ENCODE results near the gene CIROP. TPM values are rescaled to one million over a fixed set of nuclear protein-coding genes. Genes with fewer than 3 reads are reported as not detected.

Gene CIROP
- total and polyA plus RNA-seq, 2 experiments from 2014 or later = not detected

DNA sequence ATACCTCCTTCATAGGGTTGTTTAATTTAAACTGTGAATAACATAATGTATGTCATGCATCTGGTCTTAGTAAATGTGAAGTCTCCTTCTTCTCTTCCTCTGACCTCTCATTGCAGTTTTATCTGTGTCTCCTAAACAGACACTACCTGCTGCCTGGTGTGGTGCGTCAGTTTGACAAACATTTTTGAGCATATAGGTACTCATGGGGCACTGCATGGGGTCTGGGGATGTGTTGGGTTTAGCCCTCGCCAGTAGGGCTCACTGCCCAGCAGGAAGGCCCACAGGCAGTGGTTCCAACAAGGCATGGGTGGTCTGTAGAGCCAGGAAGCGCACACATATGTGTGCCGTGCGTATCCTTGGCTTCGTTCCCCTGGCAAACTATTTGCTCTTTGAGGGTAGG lies 17.3 kb upstream of the CIROP start:
- Histone ChIP-seq H3K4me2 (no peak overlapping the region), H3K27me3 (no peaks in the 10 kb centered on the region), H3K9me2 (replicated peaks; ENCODE audit: insufficient read depth) (no peaks in the 10 kb centered on the region), H3K4me3 (no peak overlapping the region), H3K9me3 (ENCODE audit: low read depth) (no peaks in the 10 kb centered on the region), H3K4me1 (ENCODE audit: insufficient read depth) (peaks cover 10% of the 10 kb centered on the region), H3K79me2 (no peaks in the 10 kb centered on the region), H3K27ac (peak overlapping the region; percentile 78), H2AFZ (no peak overlapping the region), H4K20me1 (ENCODE audit: insufficient read depth, poor library complexity, severe bottlenecking) (no peaks in the 10 kb centered on the region), H3K36me3 (replicated peaks; ENCODE audit: insufficient read depth, low read depth) (no peaks in the 10 kb centered on the region)
- no peak for TF ChIP-seq EZH2 (IDR thresholded peaks at IDR 0.05; ENCODE audit: borderline replicate concordance)
- TF ChIP-seq EZH2phosphoT487 (IDR thresholded peaks at IDR 0.05; ENCODE audit: low read depth, severe bottlenecking, unreplicated experiment) = no peak
- TF ChIP-seq, protein P1, sequence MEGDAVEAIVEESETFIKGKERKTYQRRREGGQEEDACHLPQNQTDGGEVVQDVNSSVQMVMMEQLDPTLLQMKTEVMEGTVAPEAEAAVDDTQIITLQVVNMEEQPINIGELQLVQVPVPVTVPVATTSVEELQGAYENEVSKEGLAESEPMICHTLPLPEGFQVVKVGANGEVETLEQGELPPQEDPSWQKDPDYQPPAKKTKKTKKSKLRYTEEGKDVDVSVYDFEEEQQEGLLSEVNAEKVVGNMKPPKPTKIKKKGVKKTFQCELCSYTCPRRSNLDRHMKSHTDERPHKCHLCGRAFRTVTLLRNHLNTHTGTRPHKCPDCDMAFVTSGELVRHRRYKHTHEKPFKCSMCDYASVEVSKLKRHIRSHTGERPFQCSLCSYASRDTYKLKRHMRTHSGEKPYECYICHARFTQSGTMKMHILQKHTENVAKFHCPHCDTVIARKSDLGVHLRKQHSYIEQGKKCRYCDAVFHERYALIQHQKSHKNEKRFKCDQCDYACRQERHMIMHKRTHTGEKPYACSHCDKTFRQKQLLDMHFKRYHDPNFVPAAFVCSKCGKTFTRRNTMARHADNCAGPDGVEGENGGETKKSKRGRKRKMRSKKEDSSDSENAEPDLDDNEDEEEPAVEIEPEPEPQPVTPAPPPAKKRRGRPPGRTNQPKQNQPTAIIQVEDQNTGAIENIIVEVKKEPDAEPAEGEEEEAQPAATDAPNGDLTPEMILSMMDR (IDR thresholded peaks at IDR 0.05; ENCODE audit: poor library complexity) = no peak
- WGBS (ENCODE audit: low lambda C conversion rate, missing lambda C conversion rate) = 81% methylated on average over 6 of the region's 6 CpGs
- no peak for DNase-seq (ENCODE audit: low spot score)

DNA sequence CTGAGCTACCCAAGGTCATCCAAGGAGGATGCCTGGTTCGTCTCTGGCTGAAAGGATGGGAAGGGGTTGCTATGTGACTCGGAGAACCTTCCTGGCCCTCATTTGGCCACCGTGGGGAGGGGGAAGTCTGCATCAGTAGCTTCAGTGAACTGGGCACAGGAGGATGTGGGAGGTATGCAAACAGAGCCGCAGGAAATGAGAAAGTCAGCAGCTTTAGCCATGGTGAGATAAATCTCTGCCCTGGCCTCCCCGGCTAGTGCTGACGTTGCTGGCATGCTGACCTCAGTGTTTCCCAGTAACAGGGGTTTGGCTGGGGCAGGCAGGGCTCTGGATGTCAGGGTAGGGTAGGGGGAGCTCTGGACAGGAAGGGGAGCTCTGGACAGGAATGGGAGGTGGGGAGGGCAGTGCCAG lies 16.6 kb upstream of the CIROP start:
- H3K4me1 ChIP-seq (ENCODE audit: insufficient read depth) = peaks cover 10% of the 10 kb centered on the region
- WGBS (ENCODE audit: low lambda C conversion rate, missing lambda C conversion rate) = 42% methylated on average over 6 of the region's 6 CpGs
- no peak for TF ChIP-seq EZH2 (IDR thresholded peaks at IDR 0.05; ENCODE audit: borderline replicate concordance)
- H2AFZ ChIP-seq = no peak overlapping the region
- H3K79me2 ChIP-seq = no peaks in the 10 kb centered on the region
- no peaks in the 10 kb centered on the region for H3K27me3 ChIP-seq
- H3K9me2 ChIP-seq (replicated peaks; ENCODE audit: insufficient read depth) = no peaks in the 10 kb centered on the region
- H3K4me3 ChIP-seq = no peak overlapping the region
- peak; percentile 70 for DNase-seq (ENCODE audit: low spot score)
- H3K9me3 ChIP-seq (ENCODE audit: low read depth) = no peaks in the 10 kb centered on the region
- H4K20me1 ChIP-seq (ENCODE audit: insufficient read depth, poor library complexity, severe bottlenecking) = no peaks in the 10 kb centered on the region
- H3K36me3 ChIP-seq (replicated peaks; ENCODE audit: insufficient read depth, low read depth) = no peaks in the 10 kb centered on the region
- H3K27ac ChIP-seq = peak overlapping the region; percentile 78
- H3K4me2 ChIP-seq = peak overlapping the region; percentile 23

DNA sequence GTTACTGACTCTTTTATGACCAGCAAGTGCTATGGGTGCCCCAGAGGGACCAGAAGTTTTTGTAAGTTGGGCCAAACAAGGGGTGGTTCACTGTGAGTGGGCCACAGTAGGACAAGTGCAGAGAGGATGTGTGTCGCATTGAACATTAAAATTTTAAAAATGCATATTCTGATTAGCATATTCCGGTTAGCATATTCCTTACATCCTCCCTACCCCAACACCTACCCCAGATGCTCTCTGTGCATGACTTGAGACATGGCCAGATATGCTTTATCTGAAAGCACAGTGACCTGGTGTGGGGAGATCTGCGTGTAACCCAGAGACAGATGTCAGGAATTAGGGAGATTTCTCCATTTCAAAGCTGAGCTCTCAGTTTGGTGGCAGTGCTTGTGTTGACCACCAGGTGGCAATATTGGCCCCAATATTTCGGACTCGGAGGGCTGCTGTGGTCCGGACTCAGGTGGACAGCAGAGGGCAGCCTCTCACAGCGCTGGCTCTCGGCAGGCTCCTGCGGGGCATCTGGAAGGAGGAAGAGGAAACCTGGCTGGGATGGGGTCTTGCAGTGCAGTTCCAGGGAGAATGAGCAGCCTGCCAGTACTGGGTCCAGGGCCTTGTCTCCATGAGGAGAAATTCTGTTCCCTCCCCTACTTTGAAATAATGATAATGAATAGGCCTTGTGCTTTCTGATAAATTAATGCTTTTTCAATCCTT lies 15.9 kb upstream of the CIROP start:
- no peaks in the 10 kb centered on the region for H3K27me3 ChIP-seq
- DNase-seq (ENCODE audit: low spot score) = peak; percentile 95
- WGBS (ENCODE audit: low lambda C conversion rate, missing lambda C conversion rate) = 20% methylated on average over 9 of the region's 9 CpGs
- H2AFZ ChIP-seq = no peak overlapping the region
- no peaks in the 10 kb centered on the region for H4K20me1 ChIP-seq (ENCODE audit: insufficient read depth, poor library complexity, severe bottlenecking)
- H3K79me2 ChIP-seq = no peaks in the 10 kb centered on the region
- TF ChIP-seq, protein P1 (IDR thresholded peaks at IDR 0.05; ENCODE audit: poor library complexity) = peak; percentile 100
- no peak for TF ChIP-seq EZH2 (IDR thresholded peaks at IDR 0.05; ENCODE audit: borderline replicate concordance)
- no peaks in the 10 kb centered on the region for H3K36me3 ChIP-seq (replicated peaks; ENCODE audit: insufficient read depth, low read depth)
- H3K9me3 ChIP-seq (ENCODE audit: low read depth) = no peaks in the 10 kb centered on the region
- peak overlapping the region; percentile 78 for H3K27ac ChIP-seq
- no peaks in the 10 kb centered on the region for H3K9me2 ChIP-seq (replicated peaks; ENCODE audit: insufficient read depth)
- peaks cover 10% of the 10 kb centered on the region for H3K4me1 ChIP-seq (ENCODE audit: insufficient read depth)
- peak overlapping the region; percentile 23 for H3K4me2 ChIP-seq
- H3K4me3 ChIP-seq = no peak overlapping the region

DNA sequence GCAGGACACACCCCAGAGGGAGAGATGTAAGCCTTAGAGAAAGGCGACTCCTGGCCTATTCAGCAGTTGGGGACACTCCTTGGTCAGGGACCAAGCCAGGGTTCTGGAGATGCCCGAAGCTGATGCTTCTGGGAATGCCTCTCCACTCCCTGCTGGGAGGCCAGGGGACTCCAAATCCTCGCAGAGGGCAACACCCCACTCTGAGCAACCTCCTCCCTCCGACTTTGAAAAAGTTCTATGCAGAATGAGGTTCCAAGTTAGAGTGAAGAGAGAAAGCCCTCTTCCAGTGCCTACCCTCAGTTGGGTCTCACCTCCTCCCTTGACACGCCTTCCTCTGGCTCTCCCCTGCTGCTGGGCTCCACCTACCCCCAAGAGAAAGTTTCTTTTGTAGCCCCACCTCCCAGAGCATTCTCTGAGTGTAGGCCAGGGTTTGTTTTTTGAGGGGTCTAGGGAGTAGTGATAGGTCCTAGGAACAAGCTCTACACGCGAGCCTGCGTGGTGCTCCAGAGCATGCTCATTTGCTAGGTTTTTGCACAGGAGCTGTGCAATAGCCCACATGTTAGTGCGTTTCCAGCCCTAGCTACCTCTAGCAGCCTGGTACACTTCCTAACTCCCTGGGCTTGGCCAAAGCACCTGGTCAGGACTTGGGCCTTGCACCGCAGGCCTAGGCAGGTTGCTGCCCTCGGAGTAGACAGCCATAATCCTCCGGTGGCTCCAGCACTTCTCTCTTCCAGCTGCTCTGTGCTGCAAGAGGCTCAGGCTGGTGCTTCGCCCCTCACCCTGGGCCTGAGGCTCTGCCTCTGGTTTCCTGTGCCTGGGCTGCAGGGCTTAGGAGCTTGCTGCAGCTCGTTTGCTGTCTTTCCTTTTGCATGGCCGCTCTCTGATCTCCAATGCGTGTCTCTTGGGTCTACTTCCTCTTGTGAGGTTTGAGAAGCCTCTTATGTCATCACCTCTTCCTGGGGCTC lies 14.9 kb upstream of the CIROP start:
- Histone ChIP-seq H2AFZ (no peak overlapping the region), H3K79me2 (no peaks in the 10 kb centered on the region), H3K4me1 (ENCODE audit: insufficient read depth) (peaks cover 10% of the 10 kb centered on the region), H3K36me3 (replicated peaks; ENCODE audit: insufficient read depth, low read depth) (no peaks in the 10 kb centered on the region), H4K20me1 (ENCODE audit: insufficient read depth, poor library complexity, severe bottlenecking) (no peaks in the 10 kb centered on the region), H3K4me2 (no peak overlapping the region), H3K9me3 (ENCODE audit: low read depth) (no peaks in the 10 kb centered on the region), H3K27me3 (no peaks in the 10 kb centered on the region), H3K9me2 (replicated peaks; ENCODE audit: insufficient read depth) (no peaks in the 10 kb centered on the region), H3K27ac (no peak overlapping the region), H3K4me3 (no peak overlapping the region)
- TF ChIP-seq EZH2 (IDR thresholded peaks at IDR 0.05; ENCODE audit: borderline replicate concordance) (no peak), EZH2phosphoT487 (IDR thresholded peaks at IDR 0.05; ENCODE audit: low read depth, severe bottlenecking, unreplicated experiment) (no peak)
- TF ChIP-seq, protein P1 (IDR thresholded peaks at IDR 0.05; ENCODE audit: poor library complexity) = no peak
- DNase-seq (ENCODE audit: low spot score) = no peak
- WGBS (ENCODE audit: low lambda C conversion rate, missing lambda C conversion rate) = 79% methylated on average over 16 of the region's 16 CpGs
